Fibroblast of lung (primary cell): ENCODE data around the gene KCP. TPM values are rescaled to one million over a fixed set of nuclear protein-coding genes. Genes with fewer than 3 reads are reported as not detected.

ENCODE experiments used
- DNase-seq, 2 donors: peaks; one replicate each; pipeline versions ENCODE4 v3.0.0 to v3.0.0-alpha.2; 2010; ENCODE audit warnings: low read depth in 2 of 2
- H2AFZ ChIP-seq: 2 replicates; pipeline ENCODE4 v1.5.1; 2012; ENCODE audit warnings: low read length, control low read depth, inconsistent platforms
- H3K27ac ChIP-seq: 2 replicates; pipeline ENCODE4 v1.5.1; 2011; ENCODE audit warnings: low read length, control low read depth; ENCODE audit not compliant: insufficient read depth
- H3K27me3 ChIP-seq: 2 replicates; pipeline ENCODE4 v1.5.1; 2011; ENCODE audit warnings: mild to moderate bottlenecking, low read length; ENCODE audit not compliant: control insufficient read depth, insufficient read depth
- H3K36me3 ChIP-seq: 2 replicates; pipeline ENCODE4 v1.5.1; 2011; ENCODE audit warnings: low read length; ENCODE audit not compliant: control insufficient read depth, insufficient read depth
- H3K4me1 ChIP-seq: 2 replicates; pipeline ENCODE4 v1.5.1; 2011; ENCODE audit warnings: low read length; ENCODE audit not compliant: control insufficient read depth, insufficient read depth; ENCODE audit errors: extremely low read depth
- H3K4me2 ChIP-seq: 2 replicates; pipeline ENCODE4 v1.5.1; 2011; ENCODE audit warnings: low read length, control low read depth; ENCODE audit not compliant: insufficient read depth; ENCODE audit errors: extremely low read depth
- H3K4me3 ChIP-seq, 4 experiments: fragments of 200-600 bp in 1 of 4; sonication (generic) in 1 of 4; replicated peaks in 1 of 4; 2 replicates each; pipeline ENCODE4 v1.5.1; 2011 to 2016; ENCODE audit warnings: low read length in 4 of 4, low read depth in 3 of 4, mild to moderate bottlenecking in 3 of 4, control low read depth in 2 of 4, inconsistent platforms in 1 of 4, mixed read lengths in 1 of 4; ENCODE audit not compliant: insufficient read depth in 1 of 4; ENCODE audit errors: control extremely low read depth in 1 of 4
- H3K79me2 ChIP-seq: 2 replicates; pipeline ENCODE4 v1.5.1; 2012; ENCODE audit warnings: mild to moderate bottlenecking, low read length, inconsistent platforms; ENCODE audit not compliant: control insufficient read depth, insufficient read depth
- H3K9ac ChIP-seq: 2 replicates; pipeline ENCODE4 v1.5.1; 2011; ENCODE audit warnings: mild to moderate bottlenecking, low read length, control low read depth; ENCODE audit not compliant: insufficient read depth
- H3K9me3 ChIP-seq: 2 replicates; pipeline ENCODE4 v1.5.1; 2012; ENCODE audit warnings: low read depth, low read length; ENCODE audit not compliant: control insufficient read depth, insufficient read depth
- H4K20me1 ChIP-seq: 2 replicates; pipeline ENCODE4 v1.5.1; 2011; ENCODE audit warnings: low read length; ENCODE audit not compliant: control insufficient read depth, insufficient read depth; ENCODE audit errors: extremely low read depth
- CTCF ChIP-seq, 2 donors: IDR thresholded peaks in 1 of 2; conservative IDR thresholded peaks in 1 of 2; 1 replicate in 1 of 2; 2 replicates in 1 of 2; pipeline ENCODE4 v1.5.1; 2011 to 2012; ENCODE audit warnings: low read length in 2 of 2, control low read depth in 1 of 2, inconsistent platforms in 1 of 2, low read depth in 1 of 2, mild to moderate bottlenecking in 1 of 2
- EZH2 ChIP-seq: IDR thresholded peaks from 2 replicates; pipeline ENCODE4 v1.5.1; 2012; ENCODE audit warnings: low read length, control low read depth, mild to moderate bottlenecking; ENCODE audit errors: missing control alignments
- polyA plus RNA-seq, 2 donors: library from polyadenylated mRNA; depleted of rRNA in 1 of 2; stranded (reverse) in 1 of 2; unstranded in 1 of 2; fragments of >200 nt; gene quantifications; 2 replicates each; pipeline ENCODE4 v1.2.1, GENCODE V29; 2011 to 2012; ENCODE audit warnings: missing spikeins in 1 of 2
- total RNA-seq: library from RNA; depleted of rRNA; stranded (reverse); fragments of >200 nt; gene quantifications from 2 replicates; pipeline ENCODE4 v1.2.1, GENCODE V29; 2014

The KCP gene
- total and polyA plus RNA-seq, 2 donors (not counting 1 experiment from before 2014, with no cell fraction given) = 0.08 to 0.50 TPM

- H2AFZ ChIP-seq = no peak overlapping the region
- H4K20me1 ChIP-seq = no peaks in the 10 kb centered on the region
- H3K79me2 ChIP-seq = no peaks in the 10 kb centered on the region
- TF ChIP-seq CTCF (conservative IDR thresholded peaks at IDR 0.05 in 1 of 2, IDR thresholded peaks at IDR 0.05 in 1 of 2; ENCODE audit: low read depth in 1 of 2, low read length in 2 of 2) (no peak), EZH2 (no peak)
- H3K36me3 ChIP-seq = no peaks in the 10 kb centered on the region
- H3K27ac ChIP-seq = no peak overlapping the region
- no peak overlapping the region for H3K4me2 ChIP-seq
- no peaks in the 10 kb centered on the region for H3K9me3 ChIP-seq
- H3K9ac ChIP-seq = no peak overlapping the region
- no peak for DNase-seq
- H3K4me1 ChIP-seq = no peaks in the 10 kb centered on the region
- H3K27me3 ChIP-seq = peaks cover 8% of the 10 kb centered on the region
- H3K4me3 ChIP-seq = no peak overlapping the region
These were observed 20.8 kb upstream of the KCP start for GRCh38 chr7:128931190-128931798.

DNA sequence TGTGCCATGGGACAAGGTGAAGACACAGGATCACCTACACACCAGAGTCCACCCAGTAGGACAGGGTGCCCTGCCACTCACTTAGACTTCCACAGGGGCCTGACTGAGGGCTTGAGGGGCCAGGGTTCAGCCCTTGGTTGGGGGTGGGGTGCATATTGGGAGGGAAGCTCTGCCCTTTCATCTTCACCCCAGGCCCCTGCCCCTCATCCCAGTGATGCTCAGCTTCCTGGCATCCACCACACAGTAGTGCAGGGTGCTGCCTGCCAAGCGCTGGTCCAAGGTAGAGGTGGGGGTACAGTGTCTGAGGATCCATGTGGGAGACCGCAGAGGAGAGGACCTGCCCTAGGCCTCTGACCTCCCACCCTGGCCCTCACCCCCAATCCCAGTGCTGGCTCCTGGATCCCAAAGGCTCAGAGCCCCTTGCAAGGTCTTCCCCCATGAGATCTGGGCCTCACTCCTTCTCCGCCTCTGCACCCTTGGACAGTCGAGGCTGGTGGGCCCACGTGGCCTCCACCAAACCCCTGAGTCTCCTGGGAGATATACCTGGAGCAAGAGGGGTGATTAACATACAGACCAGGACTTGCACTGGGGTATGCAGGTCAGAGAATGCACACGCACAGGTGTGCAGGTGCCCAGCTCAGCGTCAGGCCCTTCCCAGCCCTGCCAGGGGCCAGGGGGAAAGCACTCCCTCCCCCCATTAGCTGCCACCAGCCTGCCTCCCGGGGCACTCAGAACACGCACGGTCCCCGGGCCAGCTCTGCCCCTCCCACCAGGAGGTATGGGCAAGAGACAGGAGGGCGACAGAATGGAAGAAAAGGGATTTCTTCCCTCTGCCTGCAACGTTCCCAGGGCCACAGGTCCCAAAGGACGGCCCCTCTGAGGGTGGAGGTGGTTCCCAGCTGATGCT lies 18.6 kb upstream of the KCP start:
- Histone ChIP-seq H3K9me3 (no peaks in the 10 kb centered on the region), H3K36me3 (no peaks in the 10 kb centered on the region), H3K9ac (no peak overlapping the region), H3K4me3 (no peak overlapping the region), H4K20me1 (no peaks in the 10 kb centered on the region), H3K4me1 (no peaks in the 10 kb centered on the region), H3K79me2 (no peaks in the 10 kb centered on the region), H3K4me2 (no peak overlapping the region), H2AFZ (no peak overlapping the region), H3K27ac (no peak overlapping the region), H3K27me3 (no peaks in the 10 kb centered on the region)
- DNase-seq = no peak
- no peak for TF ChIP-seq EZH2
- no peak for TF ChIP-seq CTCF (conservative IDR thresholded peaks at IDR 0.05 in 1 of 2, IDR thresholded peaks at IDR 0.05 in 1 of 2; ENCODE audit: low read depth in 1 of 2, low read length in 2 of 2)

DNA sequence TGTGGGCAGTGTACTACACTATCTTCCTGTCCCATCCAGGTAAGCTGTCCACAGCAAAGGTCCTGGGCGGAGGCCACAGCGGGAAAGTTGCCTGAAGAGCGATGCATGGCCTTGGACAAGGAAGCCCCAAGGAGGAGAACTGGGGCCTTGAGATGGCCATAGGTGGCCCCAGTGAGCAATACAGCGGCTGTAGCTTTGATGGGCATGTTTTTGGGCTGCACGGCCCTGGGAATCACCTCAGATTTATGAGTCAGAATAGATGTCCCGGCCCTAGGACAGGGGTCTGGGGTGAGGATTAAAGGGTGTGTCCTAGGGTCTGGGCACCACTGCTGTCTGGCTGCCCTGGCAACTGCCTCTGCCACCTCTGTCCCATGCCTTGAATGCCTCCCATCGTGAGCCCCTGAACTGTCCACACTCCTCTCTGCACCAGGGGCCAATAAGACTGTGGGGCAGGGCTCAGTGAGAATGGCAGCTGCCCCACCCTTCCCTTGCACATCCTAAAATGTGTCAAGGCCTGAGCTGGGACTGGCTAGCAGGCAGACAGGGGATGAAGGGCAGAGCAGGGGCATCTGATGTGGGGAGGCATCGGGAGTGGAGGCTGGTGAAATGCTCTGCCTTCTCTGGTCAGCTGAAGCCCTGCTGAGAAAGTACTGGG lies 17.8 kb upstream of the KCP start:
- H3K36me3 ChIP-seq = no peaks in the 10 kb centered on the region
- H3K4me2 ChIP-seq = no peak overlapping the region
- H3K4me1 ChIP-seq = no peaks in the 10 kb centered on the region
- TF ChIP-seq CTCF (conservative IDR thresholded peaks at IDR 0.05 in 1 of 2, IDR thresholded peaks at IDR 0.05 in 1 of 2; ENCODE audit: low read depth in 1 of 2, low read length in 2 of 2) = no peak
- TF ChIP-seq EZH2 = no peak
- H3K79me2 ChIP-seq = no peaks in the 10 kb centered on the region
- no peak overlapping the region for H3K4me3 ChIP-seq
- no peak overlapping the region for H3K9ac ChIP-seq
- H3K27me3 ChIP-seq = no peaks in the 10 kb centered on the region
- H3K27ac ChIP-seq = no peak overlapping the region
- no peak overlapping the region for H2AFZ ChIP-seq
- H4K20me1 ChIP-seq = no peaks in the 10 kb centered on the region
- no peaks in the 10 kb centered on the region for H3K9me3 ChIP-seq
- no peak for DNase-seq
